T-helper 22 cell (primary cell): ENCODE measurements around the gene TBPL1.
"Not testable (repeated sequence)": the region's sequence is repeated elsewhere in the genome, so short reads cannot be mapped to it uniquely, and the experiment has no call there.

Source experiments
- DNase-seq: peaks from one replicate; pipeline ENCODE4 v3.0.0-alpha.2; 2020; ENCODE audit warnings: low read depth

TBPL1 gene

DNA sequence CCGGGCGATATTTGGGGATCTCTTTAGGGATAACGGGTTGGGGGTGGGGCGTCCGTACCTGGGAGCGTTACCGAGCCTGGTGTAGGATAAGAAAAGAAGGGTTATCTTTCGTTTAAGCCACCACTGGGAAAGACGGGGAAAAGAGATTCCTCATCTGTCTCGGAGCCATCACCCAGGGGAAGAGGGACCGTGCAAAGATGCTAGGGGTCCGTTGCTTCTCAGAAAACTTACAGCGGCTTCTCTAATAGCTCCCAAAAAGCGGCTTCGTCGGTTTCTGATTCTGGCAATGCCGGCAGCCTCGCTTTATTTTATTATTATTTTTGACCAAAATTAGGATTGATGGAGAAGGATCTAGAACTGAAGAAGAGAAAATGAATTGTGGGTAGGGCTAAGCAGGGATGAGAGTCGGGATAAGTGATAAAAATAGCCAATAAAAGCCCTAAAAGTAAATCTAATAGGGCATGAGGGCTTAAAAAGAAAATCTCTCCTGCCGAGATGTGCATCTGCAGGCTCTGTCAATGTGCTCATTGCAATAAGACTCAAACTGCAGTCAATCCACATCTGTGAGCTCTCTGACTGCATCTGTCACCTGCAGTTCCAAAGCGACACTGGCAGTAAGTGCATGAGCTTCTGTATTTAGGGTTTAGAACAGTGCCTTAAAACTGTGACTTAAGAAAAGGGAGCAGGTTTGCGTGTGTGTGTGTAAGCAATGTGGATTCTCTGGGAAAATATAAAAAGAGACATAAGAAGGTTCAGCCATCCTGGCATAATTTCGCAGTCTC lies 801 bp downstream of the TBPL1 start:
- no peak for DNase-seq

DNA sequence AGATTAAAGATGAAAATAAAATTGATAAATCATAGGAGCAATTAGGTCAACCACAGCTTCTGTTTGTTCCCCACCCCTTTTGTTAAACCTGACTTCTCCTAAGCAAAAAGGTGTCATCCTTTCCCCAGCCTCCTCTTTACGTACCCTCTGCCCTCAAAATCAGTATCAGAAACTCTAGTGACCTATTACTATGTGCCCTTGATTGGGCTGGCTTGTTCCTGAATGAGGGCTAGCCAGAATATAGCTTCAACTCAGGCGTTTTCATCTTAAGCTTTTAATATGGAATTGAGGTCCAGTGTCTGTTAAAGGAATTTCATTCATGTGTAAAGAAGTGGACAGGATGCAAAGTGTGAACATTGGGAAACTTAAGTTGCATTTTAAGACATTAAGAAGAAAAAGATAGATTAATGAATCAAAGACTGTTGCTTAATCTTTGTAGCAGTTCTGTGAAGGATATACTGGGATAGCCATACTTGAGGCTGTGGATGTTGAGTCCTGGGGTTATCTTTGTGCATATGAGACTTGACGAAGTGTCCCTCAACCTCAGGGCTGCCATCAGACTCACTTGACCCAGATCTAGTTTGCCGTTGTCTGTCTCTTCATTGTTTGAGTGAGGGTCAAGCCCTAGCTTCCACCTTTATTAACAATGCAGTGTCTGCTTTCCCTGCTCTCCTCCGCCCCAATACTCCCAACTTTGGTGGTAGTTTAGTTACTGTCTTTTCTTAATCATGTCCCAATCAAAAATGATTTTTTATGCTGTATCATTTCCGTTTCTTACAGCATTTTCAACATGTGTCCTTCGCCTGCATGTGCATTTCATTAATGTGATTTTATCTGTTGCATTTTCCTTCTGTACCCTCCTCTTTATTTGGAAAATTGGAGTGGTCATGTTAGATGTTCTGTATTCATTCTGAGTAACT lies 1.9 kb downstream of the TBPL1 start:
- DNase-seq = no peak

- DNase-seq = no peak
These were observed 2.8 kb downstream of the TBPL1 start for GRCh38 chr6:133955582-133956415.

- DNase-seq = no peak
These were observed 3.5 kb downstream of the TBPL1 start for GRCh38 chr6:133956416-133957049.

DNA sequence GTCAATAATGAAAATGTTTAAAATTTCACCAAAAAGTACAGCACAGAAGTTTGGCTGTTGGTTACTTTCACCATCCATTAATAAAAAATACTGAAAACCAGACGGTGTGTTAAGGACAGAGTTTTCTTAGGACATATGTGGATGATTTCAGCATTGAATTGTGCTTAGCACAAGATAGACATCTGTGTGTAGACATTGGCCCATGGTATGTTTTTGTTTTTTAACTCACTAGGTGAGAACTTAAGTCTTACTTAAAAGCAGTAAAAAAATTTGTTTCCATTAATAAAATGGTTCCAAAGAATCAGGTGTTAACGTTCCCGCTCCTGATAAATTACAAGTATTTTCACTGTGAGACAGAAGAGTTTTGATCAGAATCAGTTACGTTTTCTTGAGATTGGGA lies 4.2 kb downstream of the TBPL1 start:
- no peak for DNase-seq

- no peak for DNase-seq
These were observed 4.8 kb downstream of the TBPL1 start for GRCh38 chr6:133957780-133958242.

DNA sequence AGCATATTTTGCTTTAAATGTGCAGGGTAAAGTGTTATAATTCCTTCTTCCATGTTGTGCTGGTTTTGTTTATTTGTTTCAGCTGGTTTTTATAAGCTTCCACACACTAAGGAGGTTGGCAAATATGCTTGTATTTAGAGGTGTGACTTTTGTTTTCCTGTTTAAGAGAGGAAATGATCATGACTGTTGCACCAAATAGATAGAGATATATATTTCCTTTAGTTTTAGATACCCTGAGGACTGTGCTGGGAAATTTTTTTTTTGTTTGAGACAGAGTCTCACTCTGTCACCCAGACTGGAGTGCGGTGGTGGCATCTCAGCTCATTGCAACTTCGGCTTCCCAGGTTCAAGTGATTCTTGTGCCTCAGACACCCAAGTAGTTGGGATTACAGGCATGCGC lies 5.8 kb downstream of the TBPL1 start:
- DNase-seq = no peak

GRCh38 chr6:133959667-133960368 lies 6.8 kb downstream of the TBPL1 start:
- DNase-seq = no peak

DNA sequence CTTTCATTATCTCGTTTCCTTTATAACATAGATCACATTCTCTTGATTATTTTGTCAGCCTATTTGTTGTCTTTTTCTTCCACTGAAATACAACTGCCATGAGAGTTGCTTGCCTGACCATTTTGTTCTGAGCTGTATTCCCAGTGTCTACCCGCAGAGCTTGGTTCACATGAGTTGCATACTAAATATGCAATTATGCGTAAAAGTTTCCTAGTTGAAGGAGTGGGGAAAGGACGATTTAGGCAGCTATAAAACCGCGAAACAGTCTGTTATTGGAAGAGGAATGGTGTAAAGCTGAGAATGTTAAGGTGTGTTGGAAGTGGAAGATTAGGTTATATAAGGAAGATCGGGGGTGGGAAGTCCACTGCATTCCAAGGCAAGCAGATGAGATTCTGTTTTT lies 8.8 kb downstream of the TBPL1 start:
- no peak for DNase-seq

- DNase-seq = no peak
These were observed 11.0 kb downstream of the TBPL1 start for GRCh38 chr6:133964052-133964451.

GRCh38 chr6:133964702-133965101 lies 11.7 kb downstream of the TBPL1 start:
- no peak for DNase-seq

DNA sequence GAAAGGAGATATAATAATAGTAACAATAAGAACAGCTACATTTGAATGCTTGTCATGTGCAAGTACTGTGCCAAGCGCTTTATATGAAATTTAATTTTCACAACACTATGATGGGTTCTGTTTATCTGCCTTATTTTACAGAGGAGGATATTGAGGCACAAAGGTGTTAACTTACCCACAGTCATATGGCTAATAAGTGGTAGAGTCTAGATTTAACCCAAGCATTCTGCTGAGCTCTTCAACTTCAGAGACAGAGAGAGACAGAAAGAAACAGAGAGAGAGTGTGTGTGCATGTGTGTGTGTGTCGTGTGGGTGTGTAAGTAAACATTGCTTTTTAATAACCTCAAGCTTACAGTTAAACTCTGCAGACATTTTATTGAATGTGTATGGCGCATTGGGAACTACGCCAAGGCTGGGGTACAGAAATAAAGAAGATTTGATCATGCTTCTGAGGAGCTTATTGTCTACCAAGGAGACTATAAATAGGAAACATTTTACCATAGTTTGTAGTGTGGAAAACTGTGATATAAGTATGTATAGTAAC lies 12.9 kb downstream of the TBPL1 start:
- DNase-seq = no peak

- DNase-seq = no peak
These were observed 13.8 kb downstream of the TBPL1 start for GRCh38 chr6:133966654-133967329.

DNA sequence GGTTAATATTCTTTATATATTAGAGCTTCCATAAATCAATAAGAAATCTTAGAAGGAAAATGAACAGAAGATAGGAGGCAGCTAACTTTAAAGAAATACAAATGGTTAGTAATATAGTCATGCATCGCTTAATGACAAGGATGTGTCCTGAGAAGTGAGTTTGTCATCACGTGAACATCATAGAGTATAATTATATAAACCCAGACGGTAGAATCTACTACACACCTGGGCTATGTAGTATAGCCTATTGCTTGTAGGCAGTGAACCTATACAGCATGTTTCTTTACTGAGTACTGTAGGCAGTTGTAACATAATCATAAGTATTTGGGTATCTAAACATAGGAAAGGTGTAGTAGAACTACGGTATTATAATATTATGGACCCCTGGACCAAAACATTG lies 14.3 kb downstream of the TBPL1 start:
- DNase-seq = no peak

- not testable (repeated sequence) for DNase-seq
These were observed 14.8 kb downstream of the TBPL1 start for GRCh38 chr6:133967835-133968234.

DNA sequence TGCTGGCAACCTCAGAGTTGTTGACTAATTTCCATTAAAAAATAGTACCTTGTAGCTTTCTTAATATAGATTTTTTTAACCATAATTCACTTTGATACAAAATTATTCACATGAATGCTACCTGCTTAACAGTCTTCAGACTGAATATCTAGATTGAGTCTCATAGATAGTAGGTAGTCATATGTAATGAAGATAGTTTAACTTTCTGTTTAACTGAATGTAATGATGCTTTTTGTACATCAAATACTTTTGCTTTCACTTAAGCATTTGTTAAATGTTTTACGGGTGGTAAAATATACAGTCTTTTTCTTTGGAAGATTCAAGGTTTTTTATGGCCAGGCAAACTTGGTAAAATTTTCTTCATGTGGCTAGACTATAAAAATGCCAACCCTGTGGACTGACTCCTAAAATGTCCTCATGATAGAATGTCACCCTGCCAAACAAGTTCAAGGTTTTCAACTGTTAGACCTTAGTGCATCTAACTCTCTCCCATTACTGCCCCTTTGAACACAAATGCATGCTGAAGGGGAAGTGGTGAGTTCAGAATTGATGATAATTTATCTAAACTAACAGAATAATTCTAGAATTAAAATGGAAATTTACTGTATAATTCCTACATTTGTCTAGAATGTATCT lies 16.4 kb downstream of the TBPL1 start:
- no peak for DNase-seq

DNA sequence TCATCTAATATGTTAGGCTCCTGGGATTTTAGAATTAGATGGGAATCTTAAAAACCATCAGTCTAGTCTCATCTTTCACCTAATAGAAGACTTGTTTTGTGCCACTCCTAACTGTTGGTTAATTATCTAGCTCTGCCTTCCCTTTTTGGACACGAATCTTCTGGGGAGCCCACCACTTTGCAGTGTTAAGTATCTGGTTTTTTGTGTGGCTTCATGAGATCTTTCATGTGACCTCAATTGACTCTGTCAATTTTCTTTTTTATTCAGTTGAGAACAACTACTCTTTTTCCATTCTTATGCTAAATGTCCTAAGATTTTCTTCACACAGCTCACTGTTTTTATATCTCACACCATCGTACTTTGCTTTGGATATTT lies 16.9 kb downstream of the TBPL1 start:
- no peak for DNase-seq

DNA sequence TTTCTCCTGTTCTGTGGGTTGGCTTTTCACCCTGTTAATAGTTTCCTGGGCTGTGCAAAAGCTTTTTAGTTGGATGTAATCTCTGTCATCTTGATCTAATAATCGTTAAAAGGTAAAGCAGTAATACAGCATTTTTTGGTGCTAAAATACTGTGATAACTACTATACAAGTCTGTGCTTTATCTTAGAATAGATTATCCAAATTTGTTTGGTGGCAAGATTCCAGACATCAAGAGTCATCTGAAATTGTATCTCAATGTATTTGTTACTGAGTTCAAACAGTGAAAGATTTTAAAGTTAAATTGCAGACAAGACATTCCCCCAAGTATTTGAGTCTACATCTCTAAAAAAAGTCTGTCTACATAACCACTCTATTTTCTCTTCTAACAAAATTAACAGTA lies 18.8 kb downstream of the TBPL1 start:
- DNase-seq = no peak

DNA sequence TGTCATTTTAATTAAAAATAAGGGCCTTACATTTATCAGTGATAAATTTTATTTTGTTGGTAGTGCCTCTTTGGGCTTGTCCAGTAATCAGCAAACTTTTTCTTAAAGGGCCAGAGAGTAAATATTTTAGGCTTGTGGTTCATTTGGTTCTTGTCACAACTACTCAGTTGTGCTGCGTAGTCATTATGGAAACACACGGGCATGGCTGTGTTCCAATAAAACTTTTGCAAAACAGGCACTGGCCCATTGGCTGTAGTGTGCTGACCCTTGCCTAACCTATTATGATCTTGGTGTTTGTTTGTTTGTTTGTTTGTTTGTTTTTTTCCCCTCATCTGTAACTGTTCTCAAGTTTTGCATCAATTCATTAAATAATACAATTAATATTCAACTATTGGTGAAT lies 19.4 kb downstream of the TBPL1 start:
- DNase-seq = no peak
